Esophagus squamous epithelium (tissue), 5 donors: ENCODE results near the gene CREB3L2. TPM values are rescaled to one million over a fixed set of nuclear protein-coding genes. Genes with fewer than 3 reads are reported as not detected.

Experiments
- DNase-seq: peaks from one replicate; lab custom pipeline; 2025; lab: John Stamatoyannopoulos, UW
- H3K27ac ChIP-seq, 4 donors: fragments of 200-600 bp; sonication (generic); one replicate each; pipeline ENCODE4 v1.5.1; 2016 to 2019; ENCODE audit warnings: mild to moderate bottlenecking in 1 of 4
- H3K27me3 ChIP-seq, 4 donors: fragments of 200-600 bp; sonication (generic); 1 replicate in 3 of 4; 2 replicates in 1 of 4; pipeline versions ENCODE4 v1.5.1 to v1.6.0; 2017 to 2021; ENCODE audit warnings: antibody characterized with exemption in 1 of 4
- H3K36me3 ChIP-seq, 3 donors: fragments of 200-600 bp; sonication (generic); one replicate each; pipeline ENCODE4 v1.5.1; 2016 to 2019
- H3K4me1 ChIP-seq, 3 donors: fragments of 200-600 bp; sonication (generic); one replicate each; pipeline ENCODE4 v1.5.1; 2017 to 2019
- H3K4me3 ChIP-seq, 4 donors: fragments of 200-600 bp; sonication (generic); 1 replicate in 3 of 4; 2 replicates in 1 of 4; pipeline ENCODE4 v1.5.1; 2016 to 2019; ENCODE audit warnings: mild to moderate bottlenecking in 2 of 4, moderate library complexity in 1 of 4
- H3K9me3 ChIP-seq, 3 donors: fragments of 200-600 bp; sonication (generic); one replicate each; pipeline ENCODE4 v1.5.1; 2016 to 2019
- CTCF ChIP-seq, 6 experiments: fragments of 450-650 bp in 4 of 6; fragments of 200-600 bp in 2 of 6; sonication (generic) in 2 of 6; IDR thresholded peaks; one replicate each; pipeline ENCODE4 v1.5.1; 2016 to 2019; ENCODE audit warnings: antibody characterized with exemption in 6 of 6, mild to moderate bottlenecking in 4 of 6, moderate library complexity in 4 of 6
- POLR2A ChIP-seq, 4 donors: fragments of 450-650 bp; IDR thresholded peaks; one replicate each; pipeline ENCODE4 v1.6.1; 2017; ENCODE audit warnings: antibody characterized with exemption in 4 of 4, mild to moderate bottlenecking in 4 of 4, moderate library complexity in 3 of 4
- WGBS, 2 donors: methylation state at CpG; one replicate each; pipeline ENCODE4 v1.1.5; 2018; 5-methylcytosine and 5-hydroxymethylcytosine counted together
- intact Hi-C: fragments of 100-400 bp; cut with DNase I; formaldehyde crosslinking; loops from one replicate; pipeline ENCODE4 v1.15.0; 2022
- total RNA-seq, 4 donors: library from RNA; depleted of rRNA; stranded (reverse); fragments of >200 nt; gene quantifications; one replicate each; pipeline ENCODE4 v1.1.0, GENCODE V29; 2016
- donor health status: DM: yes; HTN: yes; CAD: no.

Gene CREB3L2
- total RNA-seq, 4 donors from 2014 or later: 14.9 to 21.9 (median 17.3) TPM

- intact Hi-C loops: no loop called here
- Histone ChIP-seq H3K4me1 (peaks cover 0 to 47% (median 26%) of the 10 kb centered on the region in 3 donors), H3K27me3 (no peaks in the 10 kb centered on the region), H3K27ac (peak overlapping the region in 1 of 4 donors; percentile 62), H3K4me3 (no peak overlapping the region), H3K9me3 (peaks cover 0 to 7% (median 4%) of the 10 kb centered on the region in 3 donors), H3K36me3 (peaks cover 5 to 79% (median 14%) of the 10 kb centered on the region in 3 donors)
- no peak for DNase-seq
- 82 to 89% methylated on average over 2 to 3 of the region's 3 CpGs for WGBS, 2 donors
- TF ChIP-seq POLR2A (IDR thresholded peaks at IDR 0.05) (no peak), CTCF (IDR thresholded peaks at IDR 0.05) (no peak)
Measured at GRCh38 chr7:137886281-137886680, 115.6 kb downstream of the CREB3L2 start.

GRCh38 chr7:137885678-137886077, 116.2 kb downstream of the CREB3L2 start:
- 70 to 72% methylated on average over 5 of the region's 5 CpGs for WGBS, 2 donors
- intact Hi-C loops: no loop called here
- H3K27ac ChIP-seq: peak overlapping the region; percentile 9 to 66 (median 42)
- peaks cover 5 to 80% (median 14%) of the 10 kb centered on the region in 3 donors for H3K36me3 ChIP-seq
- TF ChIP-seq CTCF (IDR thresholded peaks at IDR 0.05) (no peak), POLR2A (IDR thresholded peaks at IDR 0.05) (no peak)
- no peak for DNase-seq
- peaks cover 0 to 47% (median 32%) of the 10 kb centered on the region in 3 donors for H3K4me1 ChIP-seq
- H3K9me3 ChIP-seq: peaks cover 0 to 7% (median 4%) of the 10 kb centered on the region in 3 donors
- H3K27me3 ChIP-seq: no peaks in the 10 kb centered on the region
- no peak overlapping the region for H3K4me3 ChIP-seq

- H3K27me3 ChIP-seq: no peaks in the 10 kb centered on the region
- peaks cover 5 to 87% (median 14%) of the 10 kb centered on the region in 3 donors for H3K36me3 ChIP-seq
- H3K27ac ChIP-seq: peak overlapping the region; percentile 52 to 79 (median 56)
- H3K4me1 ChIP-seq: peaks cover 16 to 70% (median 60%) of the 10 kb centered on the region in 3 donors
- no peak for DNase-seq
- peaks cover 0 to 7% (median 4%) of the 10 kb centered on the region in 3 donors for H3K9me3 ChIP-seq
- intact Hi-C loops: no loop called here
- TF ChIP-seq POLR2A (IDR thresholded peaks at IDR 0.05): no peak
- TF ChIP-seq CTCF (IDR thresholded peaks at IDR 0.05): no peak
- H3K4me3 ChIP-seq: no peak overlapping the region
Measured at GRCh38 chr7:137882806-137883205, 119.1 kb downstream of the CREB3L2 start.

GRCh38 chr7:137882261-137882668, 119.6 kb downstream of the CREB3L2 start:
- Histone ChIP-seq H3K36me3 (peaks cover 5 to 86% (median 14%) of the 10 kb centered on the region in 3 donors), H3K27ac (peak overlapping the region; percentile 52 to 79 (median 56)), H3K4me1 (peaks cover 16 to 73% (median 63%) of the 10 kb centered on the region in 3 donors), H3K4me3 (no peak overlapping the region), H3K9me3 (peaks cover 0 to 7% (median 4%) of the 10 kb centered on the region in 3 donors), H3K27me3 (no peaks in the 10 kb centered on the region)
- no peak for DNase-seq
- TF ChIP-seq CTCF (IDR thresholded peaks at IDR 0.05) (no peak), POLR2A (IDR thresholded peaks at IDR 0.05) (no peak)
- 31% methylated on average over 4 of the region's 5 CpGs; no CpG with 5 or more reads in 1 of the 2 donors for WGBS, 2 donors
- intact Hi-C loops: no loop called here

- 80 to 84% methylated on average over 5 to 7 of the region's 8 CpGs for WGBS, 2 donors
- peaks cover 5 to 84% (median 14%) of the 10 kb centered on the region in 3 donors for H3K36me3 ChIP-seq
Measured at GRCh38 chr7:137881607-137882260, 120.2 kb downstream of the CREB3L2 start.

More at GRCh38 chr7:137881607-137882260, 120.2 kb downstream of the CREB3L2 start:
- Histone ChIP-seq H3K27ac (peak overlapping the region; percentile 52 to 79 (median 56)), H3K4me3 (no peak overlapping the region), H3K9me3 (peaks cover 0 to 7% (median 4%) of the 10 kb centered on the region in 3 donors), H3K27me3 (no peaks in the 10 kb centered on the region), H3K4me1 (peaks cover 16 to 73% (median 63%) of the 10 kb centered on the region in 3 donors)
- no peak for TF ChIP-seq POLR2A (IDR thresholded peaks at IDR 0.05)
- TF ChIP-seq CTCF (IDR thresholded peaks at IDR 0.05): no peak
- intact Hi-C loops: no loop called here
- no peak for DNase-seq
